A172 (cell line): ENCODE data around the gene LIMS2. TPM values are rescaled to one million over a fixed set of nuclear protein-coding genes. Genes with fewer than 3 reads are reported as not detected.

Experiments
- DNase-seq: peaks from one replicate; pipeline ENCODE4 v3.0.0-alpha.2; 2015; ENCODE audit warnings: low spot score
- total RNA-seq: library from RNA; depleted of rRNA; stranded (reverse); fragments of >200 nt; shearing (Covaris generic); gene quantifications from 2 replicates; pipeline ENCODE4 v1.2.3, GENCODE V29; 2014

Gene LIMS2
- total RNA-seq, 1 experiment from 2014 or later, result 13.8 TPM

DNA sequence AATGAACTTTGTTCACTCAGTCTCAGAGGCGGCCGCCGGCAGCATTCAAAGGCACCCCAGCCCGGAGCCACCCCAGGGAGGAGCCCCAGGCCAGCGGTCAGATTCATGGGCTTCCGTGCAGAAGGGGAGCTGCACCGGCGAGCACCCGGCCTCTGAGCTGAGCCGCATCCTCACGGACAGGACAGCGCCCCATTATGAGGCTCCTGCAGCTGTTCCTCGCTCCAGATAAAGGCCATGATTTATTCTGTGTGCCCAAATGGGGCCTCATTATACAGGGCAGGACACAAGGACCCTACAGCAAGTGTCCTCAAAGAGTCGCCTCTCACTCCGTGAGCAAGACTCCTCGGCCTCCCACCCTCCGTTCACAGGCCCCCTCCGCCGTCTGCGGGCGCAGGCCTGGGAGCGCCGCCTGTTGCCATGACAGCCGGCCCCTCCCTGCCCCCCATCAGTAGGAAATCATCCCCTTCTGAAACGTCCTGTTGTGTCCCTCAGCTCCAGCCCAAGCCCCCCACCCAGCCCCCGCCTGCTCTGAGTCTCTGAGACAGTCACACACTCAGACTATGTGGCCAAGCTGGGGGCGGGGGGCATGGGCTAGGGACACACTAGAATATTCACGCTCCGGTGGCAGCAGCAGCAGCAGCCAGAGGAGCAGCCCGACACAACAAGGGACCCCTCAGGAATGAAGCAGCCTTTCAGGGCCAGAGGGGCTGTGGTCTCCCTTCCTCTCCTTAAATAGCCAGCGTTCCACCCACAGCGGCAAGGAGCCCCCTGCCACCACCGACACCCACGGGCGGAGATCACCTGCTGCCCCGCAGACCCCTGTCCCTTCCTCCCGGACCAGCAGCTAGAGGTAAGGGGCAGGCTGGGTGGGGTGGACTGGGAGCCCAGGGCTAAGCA is 29.7 kb downstream of the LIMS2 start, which contains the start of gene GPR17:
Gene GPR17, plus strand, starts transcription at position 759 of the 897 bp plus-strand sequence. CDS start 4,583 bp downstream, outside the sequence.
- DNase-seq, result no peak

DNA sequence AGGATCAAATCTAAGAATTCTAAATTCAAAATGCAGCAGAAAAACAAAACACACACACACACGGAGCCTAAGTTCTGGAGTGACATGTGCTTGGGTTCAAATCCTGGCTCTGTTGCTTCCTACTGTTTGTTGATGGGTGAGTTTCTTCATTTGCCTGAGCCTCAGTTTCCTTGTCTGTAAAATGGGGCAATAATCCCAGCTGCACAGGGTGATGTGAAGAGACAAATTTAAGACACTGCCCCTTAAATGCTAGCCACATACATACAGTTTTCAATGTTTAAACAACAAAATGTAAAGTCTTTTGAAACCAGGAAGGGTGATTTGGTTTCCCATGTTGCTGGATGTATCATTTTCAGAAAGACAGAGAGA is 30.3 kb downstream of the LIMS2 start:
- DNase-seq, result no peak

DNA sequence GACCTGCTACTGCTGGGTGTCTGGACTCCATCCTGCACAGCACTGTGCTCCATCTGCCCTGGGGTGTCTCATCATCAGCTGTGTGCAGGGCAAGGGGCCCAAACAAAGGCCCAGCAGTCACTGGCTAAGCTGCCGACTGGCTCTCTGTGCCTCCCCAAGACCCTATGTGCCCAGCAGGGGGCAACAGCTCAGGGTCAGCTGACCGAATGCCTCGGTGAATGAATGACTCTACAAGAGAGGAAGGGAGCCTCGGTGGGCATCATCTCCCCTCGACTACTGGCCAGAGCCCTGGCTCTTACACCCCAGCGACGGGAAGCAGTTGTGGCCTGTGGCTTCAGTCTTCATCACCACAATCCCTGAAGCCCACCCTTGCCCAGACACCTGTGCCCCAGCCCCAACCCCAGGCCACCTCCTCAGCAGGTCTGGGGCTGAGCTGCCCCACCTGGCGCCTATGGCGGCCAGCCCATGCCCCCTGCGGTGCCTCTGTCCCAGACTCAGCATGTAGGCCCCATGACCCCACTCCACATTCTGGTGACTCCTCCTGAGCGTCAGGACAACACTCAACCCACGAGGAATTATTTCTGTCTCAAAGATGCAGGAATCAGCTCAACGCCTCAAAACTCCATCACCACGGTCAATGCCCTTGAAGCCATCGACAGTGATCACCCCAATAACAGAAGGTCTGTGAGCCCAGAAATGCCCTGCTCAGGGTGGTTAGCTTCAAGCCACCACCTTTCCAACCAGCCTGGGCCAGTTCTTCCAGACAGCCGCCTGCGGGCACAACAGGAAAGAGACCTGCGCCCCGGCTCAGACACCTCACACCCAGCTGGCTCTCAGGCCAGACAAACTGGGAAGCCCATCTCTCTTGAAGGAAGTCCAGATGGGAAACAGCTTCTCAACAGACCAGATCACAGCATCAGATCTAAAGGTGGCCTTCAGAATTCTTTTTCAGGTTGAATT is 31.0 kb downstream of the LIMS2 start:
- no peak for DNase-seq

DNA sequence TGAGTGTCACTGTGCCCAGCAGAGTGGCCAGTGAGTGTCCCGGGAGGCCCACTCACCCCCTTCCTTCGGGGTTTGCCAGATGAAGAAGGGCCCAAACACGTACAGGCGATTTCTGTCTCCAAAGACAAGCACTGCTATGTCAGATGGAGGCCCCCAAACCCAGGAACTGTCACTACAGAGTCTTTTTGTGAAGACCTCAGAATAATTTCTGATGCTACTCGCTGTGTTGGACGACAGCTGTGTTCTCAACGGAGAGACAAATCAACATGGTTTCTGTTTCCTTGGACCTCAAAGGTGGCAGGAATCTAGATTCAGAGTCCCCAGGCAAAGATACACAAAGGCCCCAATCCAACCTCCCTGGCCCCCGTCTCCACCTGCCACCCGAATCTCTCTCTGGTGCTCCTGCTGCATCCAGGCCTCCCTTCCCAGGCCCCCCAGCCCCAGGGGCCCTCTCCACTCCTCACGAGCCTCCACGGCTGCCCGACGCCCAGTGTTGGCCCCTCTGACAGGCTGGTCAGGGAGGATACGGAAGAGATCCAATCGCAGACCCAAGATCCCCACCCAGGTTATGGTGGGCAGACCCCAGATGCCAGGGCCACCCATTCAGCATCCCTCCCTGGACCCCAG is 31.8 kb downstream of the LIMS2 start:
- DNase-seq, result no peak

DNA sequence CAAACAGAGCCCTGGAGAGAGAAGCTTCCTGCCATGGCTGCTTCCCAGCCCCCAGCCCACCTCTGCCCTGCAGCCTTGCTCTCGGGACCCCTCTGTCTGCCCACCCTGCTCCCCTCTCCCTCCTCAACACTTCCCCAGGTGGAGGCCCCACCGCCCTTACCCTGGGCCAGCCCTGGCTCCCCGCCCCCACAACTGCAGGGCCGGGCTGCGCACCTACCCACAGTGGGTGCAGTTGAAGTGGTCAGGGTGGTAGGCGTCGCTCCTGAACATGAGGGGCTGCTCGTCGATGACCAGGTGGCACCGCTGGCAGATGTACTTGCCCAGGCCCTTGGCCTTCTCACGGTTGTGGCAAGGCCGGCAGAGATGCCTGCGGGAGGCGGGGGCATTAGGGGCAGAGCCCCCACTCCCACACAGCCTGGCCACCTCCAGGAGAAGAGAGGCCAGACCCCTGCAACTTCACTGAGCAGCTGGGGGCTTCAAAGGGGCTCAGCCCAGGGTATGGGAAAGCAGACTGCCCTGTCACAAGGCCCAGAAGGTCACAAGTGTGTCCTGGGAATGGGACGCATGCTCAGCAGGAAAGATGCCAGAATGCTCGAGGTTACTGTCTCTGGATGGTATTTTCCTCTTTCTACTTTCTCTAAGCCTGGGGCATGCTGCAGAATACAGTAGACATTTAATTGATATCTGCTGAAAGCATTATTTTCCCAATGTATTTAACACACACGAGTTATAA is 32.5 kb downstream of the LIMS2 start:
- DNase-seq, result no peak

DNA sequence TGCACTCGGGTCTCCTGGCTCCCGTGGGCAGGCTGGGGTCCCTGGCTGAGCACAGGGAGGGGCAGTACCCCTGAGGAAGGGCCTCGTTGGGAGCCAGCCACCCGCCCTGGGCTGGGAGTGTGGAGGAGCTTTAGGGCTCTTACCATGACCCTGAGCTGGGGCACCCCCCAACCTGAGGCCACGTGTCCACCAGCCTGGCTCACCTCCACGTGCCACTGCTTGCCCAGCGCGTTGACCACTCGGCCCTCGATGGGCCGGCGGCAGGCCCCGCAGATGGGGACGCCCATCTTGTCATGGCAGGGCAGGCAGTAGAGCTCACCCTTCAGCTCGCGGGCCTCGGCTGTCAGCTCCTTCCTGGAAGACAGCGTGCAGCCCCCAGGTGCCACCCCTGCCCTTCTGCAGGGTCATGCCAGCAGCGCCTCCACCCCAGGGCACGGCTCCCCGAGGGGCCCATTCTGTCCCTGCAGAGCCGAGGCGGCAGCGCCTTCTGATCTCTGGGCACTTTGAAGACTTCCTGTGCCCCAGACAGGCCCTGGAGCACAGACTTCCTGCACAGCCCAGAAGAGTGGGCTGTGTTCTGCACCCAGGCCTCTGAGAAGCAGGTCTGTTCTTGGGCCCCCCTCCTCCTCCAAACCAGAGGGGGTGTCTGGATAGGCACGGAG is 33.4 kb downstream of the LIMS2 start:
- no peak for DNase-seq

DNA sequence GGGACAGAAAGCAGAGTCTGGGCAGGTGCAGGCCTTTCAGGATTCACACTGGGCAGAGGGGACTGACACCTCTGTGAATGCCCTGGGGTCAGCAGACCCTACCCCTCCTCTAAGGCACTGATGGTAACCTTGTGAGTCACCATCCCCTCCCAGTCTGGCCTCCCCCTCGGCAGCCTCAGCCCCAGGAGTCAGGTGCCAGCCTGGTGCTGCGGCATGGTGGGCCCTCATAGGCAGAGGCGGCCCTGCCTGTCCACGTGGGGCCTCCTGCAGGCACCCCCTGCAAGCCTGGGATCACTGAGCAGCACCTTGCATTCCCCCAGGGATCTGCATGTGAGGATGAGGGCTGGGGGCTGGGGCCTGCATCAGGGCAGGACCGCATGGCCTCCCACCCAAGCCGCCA is 34.2 kb downstream of the LIMS2 start:
- no peak for DNase-seq

DNA sequence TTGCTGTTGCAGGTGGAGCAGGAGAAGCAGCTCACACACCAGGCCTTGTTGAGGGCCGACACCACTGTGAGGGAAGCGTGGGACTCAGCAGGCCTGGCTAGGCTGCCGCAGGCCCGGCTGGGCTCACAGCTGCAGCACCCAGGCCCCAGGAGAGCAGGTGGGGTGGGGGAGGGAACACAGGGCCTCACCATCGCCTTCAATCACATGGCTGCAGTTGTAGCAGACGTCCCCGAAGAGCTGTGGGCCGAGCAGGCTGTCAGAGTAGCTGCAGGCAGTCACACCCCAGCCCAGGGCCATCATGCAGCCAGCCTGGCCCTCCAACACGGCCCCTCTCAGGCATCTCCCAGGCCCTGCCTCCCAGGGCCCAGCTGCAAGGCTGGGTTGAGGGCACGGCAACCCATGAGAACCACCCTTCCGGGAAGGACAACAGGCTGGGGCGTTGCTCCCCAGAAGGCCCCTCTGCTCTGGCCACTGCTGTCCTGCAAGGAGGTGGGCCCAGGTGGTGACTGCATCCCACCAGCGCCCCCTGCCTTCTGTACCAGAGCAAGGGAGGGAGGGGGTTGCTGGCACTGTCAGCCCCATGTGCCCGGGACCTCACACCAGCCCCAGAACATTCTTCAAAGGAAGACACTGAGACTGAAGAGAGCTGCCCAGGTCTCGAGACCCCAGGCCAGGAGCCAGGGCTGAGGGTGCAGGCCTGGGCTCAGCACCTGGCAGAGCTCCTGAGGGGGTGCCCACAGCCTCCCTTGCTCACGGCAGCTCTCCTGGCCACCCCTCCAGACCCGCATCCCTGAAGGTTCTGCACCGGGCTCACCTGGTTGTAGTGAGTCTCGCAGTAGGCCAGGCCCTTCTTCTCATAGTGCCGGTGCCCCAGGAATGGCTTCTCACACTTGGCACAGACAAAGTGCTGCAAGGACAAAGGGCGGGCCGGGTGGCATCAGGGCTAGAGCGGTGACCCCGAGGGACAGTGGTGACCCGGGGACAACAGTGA is 35.0 kb downstream of the LIMS2 start:
- no peak for DNase-seq

DNA sequence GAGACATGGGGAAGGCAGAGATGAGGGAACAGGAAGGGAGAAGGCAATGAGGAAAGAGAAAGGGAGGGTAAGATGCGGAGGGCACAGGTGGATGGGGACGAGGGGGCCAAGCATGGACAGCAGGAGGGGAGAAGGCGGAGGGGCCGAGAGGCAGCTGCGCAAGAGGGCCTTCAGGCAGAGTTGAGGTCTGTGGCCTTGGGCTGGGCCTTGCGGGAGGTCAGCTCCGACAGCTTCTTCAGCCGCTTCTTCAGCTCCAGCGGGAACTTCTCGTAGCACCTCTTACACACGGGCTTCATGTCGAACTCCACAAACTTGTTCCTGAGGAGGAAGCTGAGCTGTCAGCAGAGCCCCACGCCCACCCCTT is 36.2 kb downstream of the LIMS2 start:
- no peak for DNase-seq

DNA sequence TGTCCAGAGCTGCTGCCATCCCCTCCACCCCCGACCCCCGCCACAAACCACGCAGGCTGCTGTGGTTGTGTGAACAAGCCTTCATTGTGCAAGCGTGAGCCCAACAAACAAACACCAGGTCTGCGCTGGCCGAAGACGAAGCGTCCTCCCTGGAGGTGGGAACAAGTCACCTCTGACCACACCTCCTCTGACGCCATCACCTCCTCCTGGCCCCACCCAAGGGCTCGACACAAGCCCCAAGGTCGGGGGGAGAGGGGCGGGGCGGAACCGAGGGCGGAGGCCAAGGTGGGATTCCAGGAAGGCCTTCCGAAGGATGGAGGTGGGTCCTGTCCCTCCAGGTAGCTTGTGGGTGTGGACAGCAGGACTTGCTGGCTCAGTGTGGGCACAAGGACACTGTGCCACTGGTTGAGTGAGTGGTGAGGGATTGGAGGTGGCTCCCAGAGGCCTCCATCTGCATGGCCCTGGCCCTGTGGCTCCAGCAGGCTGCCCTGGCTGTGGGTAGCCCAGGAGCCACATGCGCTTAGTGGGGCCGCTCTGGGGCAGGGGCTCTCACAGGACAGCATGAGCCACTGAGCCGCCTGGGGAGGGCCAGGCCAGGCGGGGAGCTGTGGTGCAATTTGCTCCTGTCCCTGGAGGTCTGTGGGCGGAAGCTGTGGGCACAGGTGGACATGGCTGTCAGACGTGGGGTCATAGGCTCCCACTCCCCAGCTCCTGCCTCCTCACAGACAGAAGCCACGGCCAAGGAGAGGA is 36.8 kb downstream of the LIMS2 start:
- DNase-seq, result peak; percentile 73

DNA sequence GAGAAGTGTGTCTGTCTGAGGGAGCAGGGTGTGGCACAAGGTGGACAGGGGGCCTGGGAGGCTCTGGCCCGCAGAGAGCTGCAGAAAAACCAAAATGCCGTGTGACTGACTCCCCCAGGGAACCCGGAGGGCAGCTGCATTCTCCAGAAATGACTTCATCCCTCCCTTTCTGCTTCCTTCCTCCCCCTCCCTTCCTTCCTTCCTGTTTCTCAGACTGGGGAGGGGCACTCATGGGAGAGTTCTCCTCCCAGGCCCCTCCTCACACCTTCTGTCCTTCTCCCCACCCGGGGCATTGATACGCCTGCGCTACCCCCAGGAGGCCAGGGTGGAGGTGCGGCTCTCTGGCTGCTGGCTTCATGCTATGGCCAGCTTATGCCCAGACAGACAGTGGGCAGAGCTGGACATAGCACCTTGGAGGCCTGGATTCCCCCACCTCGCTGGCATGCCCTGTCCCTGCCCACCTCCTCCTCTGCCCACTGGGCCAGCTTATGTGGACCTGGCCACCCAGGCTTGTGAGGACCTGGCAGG is 37.5 kb downstream of the LIMS2 start:
- DNase-seq, result peak; percentile 98

DNA sequence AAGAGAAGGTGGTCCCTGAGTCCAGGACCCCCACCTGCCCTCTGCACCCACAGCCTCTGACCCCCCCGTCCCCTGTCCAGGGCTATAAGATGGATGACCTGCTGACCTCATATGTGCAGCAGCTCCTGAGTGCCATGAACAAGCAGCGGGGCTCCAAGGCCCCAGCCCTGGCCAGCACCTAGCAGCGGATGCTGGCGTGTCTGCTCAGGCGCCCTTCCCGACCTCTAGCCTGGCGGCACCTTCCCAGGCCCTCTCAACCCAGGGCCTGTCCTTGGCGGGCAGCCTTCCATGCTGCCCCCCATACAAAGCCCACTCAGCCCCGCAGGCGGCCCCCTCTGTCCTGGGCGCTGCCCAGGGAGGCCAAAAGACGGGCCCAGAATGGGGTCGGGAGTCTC is 38.1 kb downstream of the LIMS2 start:
- no peak for DNase-seq

DNA sequence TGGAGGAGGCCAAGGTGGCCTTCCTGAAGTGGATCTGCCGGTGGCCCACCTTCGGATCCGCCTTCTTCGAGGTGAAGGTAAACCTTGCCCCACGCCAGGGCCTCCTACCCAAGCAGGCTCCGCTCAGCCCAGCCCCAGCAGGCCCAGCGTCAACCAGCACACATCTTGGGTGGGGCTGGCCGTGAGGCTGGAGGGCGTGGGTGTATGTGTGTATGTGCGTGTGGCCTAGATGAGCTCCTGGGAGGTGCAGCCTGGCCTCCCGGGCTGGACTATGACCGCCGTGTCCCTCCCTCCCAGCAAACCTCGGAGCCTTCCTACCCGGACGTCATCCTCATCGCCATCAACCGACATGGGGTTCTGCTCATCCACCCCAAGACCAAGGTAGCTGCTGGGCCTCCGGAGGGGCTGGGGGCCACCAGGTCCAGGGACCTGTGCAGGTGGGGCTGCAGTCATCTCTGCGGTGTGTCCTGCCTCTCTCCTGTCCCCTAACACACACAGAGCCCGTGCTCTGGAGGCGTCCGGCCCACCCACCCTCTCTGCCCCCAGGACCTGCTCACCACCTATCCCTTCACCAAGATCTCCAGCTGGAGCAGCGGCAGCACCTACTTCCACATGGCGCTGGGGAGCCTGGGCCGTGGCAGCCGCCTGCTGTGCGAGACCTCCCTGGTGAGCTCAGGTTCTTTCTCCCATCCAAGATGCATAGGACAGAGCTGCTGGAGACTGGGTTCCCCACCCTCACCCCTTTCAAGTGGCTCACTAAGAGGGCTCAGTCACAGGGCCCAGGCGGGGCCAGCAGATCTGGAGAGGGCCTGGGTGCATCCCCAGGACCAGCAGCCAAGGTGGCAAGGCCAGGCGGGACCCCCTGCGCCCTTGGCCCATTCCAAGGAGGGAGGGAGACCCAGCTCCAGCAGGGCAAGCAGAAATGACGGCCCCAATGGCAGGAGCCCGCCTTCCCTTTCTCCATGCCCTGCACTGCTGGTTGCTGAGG is 38.8 kb downstream of the LIMS2 start:
- DNase-seq, result no peak

DNA sequence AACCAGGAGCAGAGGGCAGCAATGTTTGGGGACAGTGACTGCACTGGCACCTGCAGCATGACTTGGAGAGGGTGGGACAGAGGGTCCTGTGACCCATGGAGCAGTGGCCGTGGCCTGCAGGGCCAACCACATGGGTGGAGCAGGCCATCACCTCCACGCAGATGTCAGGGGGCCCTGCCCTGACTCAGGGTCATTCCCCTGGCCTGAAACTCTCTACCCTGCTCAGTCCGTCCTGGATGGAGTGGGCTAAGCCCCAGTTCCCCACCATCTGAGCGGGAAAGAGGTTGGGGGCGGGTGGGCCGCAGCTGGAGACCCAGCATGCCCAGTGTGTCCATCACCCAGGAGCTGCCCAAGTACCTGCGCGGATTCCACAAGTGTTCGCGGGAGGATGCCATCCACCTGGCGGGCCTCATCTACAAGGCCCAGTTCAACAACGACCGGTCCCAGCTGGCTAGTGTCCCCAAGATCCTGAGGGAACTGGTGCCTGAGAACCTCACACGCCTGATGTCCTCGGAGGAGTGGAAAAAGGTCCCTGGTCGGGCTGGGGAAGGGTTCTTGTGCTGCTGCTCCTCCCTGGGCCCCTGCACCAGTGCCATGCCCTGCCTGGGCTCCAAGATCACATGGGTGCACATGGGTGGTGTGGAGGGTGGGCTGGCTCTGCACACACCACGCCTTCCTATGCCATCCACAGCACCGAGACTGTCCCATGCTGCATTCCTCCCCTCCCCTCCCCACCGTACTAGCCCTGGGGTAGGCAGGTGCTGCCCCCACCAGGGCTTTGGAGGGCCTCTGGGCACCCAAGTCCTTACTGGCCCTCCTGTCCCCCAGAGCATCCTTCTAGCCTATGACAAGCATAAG is 39.7 kb downstream of the LIMS2 start:
- no peak for DNase-seq

DNA sequence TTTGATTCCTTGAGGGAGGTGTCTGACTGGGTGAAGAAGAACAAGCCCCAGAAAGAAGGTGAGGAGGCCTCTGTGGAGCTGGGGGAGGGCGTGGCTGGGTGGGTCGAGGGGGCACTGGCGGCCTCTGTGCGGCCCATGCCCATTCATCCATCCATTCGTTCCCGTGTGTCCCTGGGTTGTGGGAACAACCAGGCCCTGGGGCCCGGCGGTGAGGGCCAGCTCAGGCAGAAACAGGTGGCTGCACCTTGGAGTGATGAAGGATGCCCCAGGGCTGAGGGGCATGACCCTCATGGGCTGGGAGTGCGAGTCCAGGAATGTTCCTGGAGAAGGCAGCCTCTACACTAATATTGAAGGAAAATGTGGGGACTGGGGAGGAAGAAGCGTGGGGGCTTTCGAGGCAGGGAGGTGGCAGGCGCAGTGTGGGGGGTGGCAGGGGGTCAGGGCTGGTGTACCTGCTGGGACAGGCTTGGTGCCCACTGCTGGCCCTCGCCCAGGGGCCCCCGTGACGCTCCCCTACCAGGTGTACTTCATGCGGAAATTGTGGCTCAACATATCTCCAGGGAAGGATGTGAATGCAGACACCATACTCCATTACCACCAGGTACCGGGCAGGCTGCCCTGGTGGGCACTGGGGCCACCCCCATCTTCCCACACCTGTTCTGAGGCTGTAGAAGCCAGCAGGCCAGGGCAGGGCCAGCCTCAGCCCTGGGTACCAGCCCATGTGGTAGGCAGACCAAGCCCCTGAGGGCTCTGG is 40.5 kb downstream of the LIMS2 start:
- no peak for DNase-seq
